22Rv1 (cell line): ENCODE measurements around the gene C21orf58.

Source experiments
- ZFX ChIP-seq: fragments of 450-650 bp; IDR thresholded peaks from 2 replicates; pipeline ENCODE4 v1.6.1; 2017; ENCODE audit warnings: antibody characterized with exemption, borderline replicate concordance
- TF ChIP-seq, protein P1 (sequence below): fragments of 450-650 bp; IDR thresholded peaks from 2 replicates; pipeline ENCODE4 v1.5.1; 2017; ENCODE audit warnings: mild to moderate bottlenecking

DNA sequence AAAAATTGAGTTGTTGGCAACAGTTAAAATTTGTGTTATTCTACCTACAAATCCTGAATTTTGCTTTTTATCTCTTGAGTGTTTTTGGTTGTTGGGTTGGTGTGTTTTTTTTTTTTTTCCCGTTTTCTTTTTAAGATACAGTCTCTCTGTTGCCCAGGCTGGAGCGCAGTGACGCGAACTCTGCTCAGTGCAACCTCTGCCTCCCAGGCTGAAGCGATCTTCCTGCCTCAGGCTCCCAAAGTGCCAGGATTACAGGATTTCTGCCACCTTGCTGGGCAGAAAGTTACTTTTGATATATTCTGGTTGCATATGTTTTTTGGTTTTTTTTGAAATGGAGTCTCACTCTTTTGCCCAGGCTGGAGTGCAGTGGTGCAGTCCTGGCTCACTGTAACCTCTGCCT lies 4.5 kb upstream of the C21orf58 start:
- TF ChIP-seq, protein P1, sequence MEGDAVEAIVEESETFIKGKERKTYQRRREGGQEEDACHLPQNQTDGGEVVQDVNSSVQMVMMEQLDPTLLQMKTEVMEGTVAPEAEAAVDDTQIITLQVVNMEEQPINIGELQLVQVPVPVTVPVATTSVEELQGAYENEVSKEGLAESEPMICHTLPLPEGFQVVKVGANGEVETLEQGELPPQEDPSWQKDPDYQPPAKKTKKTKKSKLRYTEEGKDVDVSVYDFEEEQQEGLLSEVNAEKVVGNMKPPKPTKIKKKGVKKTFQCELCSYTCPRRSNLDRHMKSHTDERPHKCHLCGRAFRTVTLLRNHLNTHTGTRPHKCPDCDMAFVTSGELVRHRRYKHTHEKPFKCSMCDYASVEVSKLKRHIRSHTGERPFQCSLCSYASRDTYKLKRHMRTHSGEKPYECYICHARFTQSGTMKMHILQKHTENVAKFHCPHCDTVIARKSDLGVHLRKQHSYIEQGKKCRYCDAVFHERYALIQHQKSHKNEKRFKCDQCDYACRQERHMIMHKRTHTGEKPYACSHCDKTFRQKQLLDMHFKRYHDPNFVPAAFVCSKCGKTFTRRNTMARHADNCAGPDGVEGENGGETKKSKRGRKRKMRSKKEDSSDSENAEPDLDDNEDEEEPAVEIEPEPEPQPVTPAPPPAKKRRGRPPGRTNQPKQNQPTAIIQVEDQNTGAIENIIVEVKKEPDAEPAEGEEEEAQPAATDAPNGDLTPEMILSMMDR = no peak
- TF ChIP-seq ZFX = no peak
